Hepatocyte (in vitro differentiated cells): ENCODE measurements around the gene CROCC2.

ENCODE experiments used
- CTCF ChIP-seq: fragments of 200-600 bp; sonication (generic); IDR thresholded peaks from 2 replicates; pipeline ENCODE4 v1.5.1; 2016; ENCODE audit warnings: antibody characterized with exemption, mild to moderate bottlenecking; ENCODE audit not compliant: poor library complexity
- EZH2phosphoT487 ChIP-seq: fragments of 200-600 bp; sonication (generic); IDR thresholded peaks from one replicate; pipeline ENCODE4 v1.6.1; 2018; ENCODE audit warnings: antibody characterized with exemption, mild to moderate bottlenecking, low read depth, moderate library complexity; ENCODE audit not compliant: unreplicated experiment, severe bottlenecking

GRCh38 chr2:240960971-240961876 lies 55.1 kb downstream of the CROCC2 start:
- TF ChIP-seq EZH2phosphoT487 (no peak), CTCF (no peak)
